NCI-H510A (cell line): ENCODE measurements around the gene PARP4.
"Not testable (repeated sequence)": the region's sequence is repeated elsewhere in the genome, so short reads cannot be mapped to it uniquely, and the experiment has no call there.

ENCODE experiments used
- DNase-seq: peaks from one replicate; lab custom pipeline; 2025; lab: John Stamatoyannopoulos, UW

PARP4 gene

DNA sequence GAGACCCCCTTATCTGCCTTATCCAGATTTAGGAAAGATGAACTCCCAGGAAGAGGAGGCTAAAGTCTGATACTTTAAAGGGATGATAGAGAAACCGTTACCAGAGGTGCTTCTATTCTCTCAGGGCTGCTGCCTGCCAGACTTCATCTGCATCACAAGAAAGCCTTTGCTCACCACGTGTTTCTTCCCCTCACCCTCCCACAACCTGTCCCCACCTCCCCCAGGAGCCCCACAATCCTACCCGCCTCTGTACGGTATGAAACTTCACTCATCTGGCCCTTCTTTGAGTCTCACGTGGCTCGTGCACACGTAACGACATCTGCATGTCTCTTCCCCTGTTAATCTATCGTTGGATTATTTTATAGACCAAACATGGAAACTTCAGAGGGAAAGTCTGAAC is 67.7 kb downstream of the PARP4 start:
- not testable (repeated sequence) for DNase-seq

DNA sequence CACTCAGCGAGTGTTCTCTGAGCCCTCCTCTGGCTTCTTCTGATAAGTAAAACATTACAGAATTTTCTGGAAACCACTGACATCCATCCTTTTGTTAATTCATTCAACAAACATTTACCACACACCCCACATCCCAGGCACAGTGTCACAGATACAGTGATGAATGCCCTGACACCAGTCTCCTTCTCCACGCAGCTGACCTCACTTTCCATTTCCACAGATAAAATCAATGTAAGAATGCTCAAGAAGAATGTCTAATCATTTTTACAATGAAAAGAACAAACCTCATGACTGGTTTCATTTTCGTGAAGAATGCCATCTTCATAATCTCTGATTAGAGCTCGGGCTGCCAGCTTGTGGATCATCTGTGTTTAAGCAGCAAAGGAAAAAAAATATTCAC is 69.2 kb downstream of the PARP4 start:
- DNase-seq, result no peak

DNA sequence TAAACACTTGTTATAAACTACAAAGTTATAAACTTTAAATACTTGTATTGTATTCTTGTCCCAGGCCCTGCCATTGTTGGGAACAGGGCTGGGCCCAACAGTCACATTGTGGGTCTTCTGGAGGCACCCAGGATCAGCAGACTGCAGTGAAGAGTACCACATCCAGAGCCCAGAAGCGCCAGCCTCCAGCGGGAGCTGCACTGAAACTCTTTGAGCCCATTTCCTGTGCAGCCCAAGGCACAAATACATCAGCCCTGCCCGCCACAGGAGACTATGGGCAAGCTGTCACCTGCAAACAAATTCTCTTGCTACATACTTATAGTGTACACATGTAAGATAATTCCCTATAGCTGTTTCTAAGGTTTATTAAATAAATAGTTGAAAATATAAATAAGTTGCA is 86.5 kb downstream of the PARP4 start:
- not testable (repeated sequence) for DNase-seq

DNA sequence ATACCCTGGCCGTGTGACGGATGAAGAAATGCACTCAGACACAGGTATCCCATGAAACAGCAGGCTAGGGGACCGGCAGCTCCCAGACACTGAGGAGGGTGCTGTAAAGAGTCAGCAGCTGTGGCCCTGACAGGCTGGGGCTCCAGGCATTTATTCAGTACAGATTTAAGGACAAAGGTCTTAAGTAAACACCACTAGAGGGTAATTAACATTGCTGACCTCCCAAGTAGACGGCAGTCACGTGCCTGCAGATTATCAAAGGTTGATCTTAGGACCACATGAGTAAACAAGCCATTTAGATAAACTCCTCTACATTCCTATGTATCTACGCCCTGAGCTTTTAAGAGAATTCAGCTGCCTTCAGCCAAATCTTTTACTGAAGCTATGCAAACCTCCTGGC is 92.9 kb downstream of the PARP4 start:
- DNase-seq, result not testable (repeated sequence)

DNA sequence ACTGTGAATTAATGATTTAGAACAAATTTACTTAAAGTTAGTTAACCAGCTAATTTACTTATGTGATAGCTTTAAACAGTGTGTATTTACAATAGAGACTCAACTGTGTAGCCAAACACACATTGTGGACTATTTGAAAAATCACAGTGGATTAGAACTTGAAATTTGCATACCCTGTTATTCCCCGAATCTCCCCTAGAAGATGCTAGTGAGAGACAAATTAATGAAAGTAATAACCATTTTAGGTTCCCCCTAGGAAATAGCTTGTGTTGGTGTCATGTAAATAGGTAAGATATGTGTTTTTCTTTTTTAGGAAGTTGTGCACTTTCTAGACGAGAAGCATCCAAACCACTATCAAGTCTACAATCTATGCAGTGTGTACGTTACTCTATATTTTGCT is 104.7 kb downstream of the PARP4 start:
- DNase-seq, result no peak

DNA sequence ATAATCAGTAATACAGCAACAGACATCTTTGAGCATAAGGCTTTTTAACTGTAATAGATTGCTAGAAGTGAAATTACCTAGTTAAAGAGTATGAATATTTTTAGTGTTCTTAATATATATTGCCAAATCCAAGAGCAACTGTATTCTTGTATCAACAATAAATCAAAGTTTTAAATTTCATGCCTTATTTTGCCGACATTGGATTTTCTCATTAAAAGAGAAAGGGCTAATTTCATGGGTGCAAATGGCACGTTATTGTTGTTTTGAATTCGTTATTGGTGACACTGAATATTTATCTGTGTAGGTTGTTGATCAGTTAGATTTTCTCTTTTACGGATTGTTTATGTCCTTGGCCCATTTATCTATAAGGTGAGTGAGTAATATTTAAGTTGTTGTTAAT is 106.1 kb downstream of the PARP4 start:
- no peak for DNase-seq

DNA sequence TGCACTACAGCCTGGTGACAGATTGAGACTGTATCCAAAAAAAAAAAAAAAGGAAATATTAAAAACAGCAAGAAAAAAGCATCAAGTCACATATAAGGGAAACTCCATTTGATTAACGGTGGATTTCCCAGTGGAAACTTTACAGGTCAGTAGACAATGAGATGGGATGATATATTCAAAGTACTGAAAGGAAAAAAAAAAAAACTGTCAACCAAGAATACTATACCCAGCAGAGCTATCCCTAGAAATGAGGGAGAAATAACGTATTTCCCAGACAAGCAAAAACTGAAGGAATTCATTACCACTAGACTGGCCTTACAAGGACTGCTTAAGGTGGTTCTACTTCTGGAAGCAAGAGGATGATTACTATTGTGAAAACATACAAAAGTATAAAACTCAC is 115.8 kb downstream of the PARP4 start:
- no peak for DNase-seq

DNA sequence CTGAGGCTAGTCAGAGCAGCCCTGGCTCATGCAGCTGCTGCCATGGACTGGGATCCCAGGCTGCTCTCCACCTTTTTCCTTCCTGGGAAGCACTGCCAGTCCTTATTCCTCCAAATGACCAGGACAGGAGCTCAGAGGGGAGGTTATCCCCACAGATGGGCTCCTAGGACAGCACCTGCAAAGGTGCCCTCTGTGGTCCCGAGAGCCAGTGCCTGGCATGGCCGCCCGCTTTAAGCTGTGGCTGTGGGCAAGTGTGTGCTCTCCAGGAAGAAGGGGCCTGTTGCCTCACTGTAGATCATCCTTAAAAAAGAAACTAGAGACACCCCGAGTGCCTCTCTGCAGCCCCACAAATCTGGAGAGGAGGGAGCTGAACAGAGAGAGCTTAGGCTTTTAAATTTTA is 119.6 kb downstream of the PARP4 start:
- no peak for DNase-seq

DNA sequence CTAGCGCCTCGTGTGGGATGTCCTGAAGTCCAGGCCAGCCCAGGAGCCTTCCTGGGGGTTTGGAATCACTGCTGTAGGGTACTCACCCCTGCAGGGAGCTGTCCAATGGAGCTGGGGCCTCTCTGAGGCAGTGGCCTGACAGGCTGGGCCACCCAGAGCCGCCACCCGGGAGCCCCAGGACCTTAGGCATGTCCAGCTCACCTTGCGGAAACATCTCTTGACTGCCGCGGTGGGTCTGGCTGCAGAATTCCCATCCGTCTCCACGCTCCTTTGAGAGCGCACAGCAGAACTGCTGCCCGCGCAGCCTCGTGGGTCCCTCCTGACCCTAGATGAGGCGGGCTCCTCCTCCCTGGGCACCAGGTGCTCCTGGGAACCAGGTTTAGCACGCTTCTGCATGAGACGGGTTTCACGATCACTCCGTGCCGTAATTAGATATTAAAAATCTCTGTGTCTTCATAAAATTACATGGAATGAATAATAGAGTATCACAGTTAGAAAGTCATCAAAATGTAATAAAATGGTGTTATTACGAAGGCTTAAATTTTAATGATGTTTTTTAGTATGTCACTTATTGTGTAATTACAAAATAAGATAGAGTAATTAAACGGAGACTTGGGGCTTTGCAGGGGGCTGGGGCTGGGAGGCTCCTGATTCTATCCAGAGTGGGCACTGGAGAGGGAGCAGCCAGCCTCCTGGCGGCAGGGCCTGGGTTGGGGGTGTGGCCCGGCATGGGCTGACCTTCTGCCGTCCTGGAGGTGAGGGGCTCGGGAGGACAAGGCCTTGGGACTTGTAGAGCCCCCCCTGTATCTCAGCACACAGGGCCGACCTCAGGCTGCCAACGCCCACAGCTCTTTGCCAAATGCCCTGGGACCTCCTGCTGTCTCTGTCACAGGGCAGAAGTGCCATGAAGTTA is 120.6 kb downstream of the PARP4 start:
- DNase-seq, result not testable (repeated sequence)

DNA sequence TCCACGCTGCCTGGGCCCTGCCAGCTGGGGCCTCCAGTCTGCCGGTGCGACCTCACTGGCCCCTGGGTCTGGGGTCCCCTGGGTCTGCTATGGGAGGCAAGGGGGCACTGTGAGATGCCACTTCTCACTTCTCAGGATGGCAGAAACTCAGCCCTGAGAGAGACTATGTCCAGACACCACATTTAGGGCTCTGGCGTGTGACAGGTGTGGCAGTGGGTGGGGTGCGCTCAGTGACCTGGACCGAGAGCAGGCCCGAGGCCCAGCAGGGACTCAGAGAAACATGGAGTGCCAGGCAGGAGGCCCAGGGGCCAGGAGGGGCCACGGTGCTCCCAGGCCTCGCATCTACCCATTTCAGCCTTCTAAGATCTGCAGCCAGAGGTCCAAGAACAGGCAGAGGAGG is 121.8 kb downstream of the PARP4 start:
- DNase-seq, result not testable (repeated sequence)

DNA sequence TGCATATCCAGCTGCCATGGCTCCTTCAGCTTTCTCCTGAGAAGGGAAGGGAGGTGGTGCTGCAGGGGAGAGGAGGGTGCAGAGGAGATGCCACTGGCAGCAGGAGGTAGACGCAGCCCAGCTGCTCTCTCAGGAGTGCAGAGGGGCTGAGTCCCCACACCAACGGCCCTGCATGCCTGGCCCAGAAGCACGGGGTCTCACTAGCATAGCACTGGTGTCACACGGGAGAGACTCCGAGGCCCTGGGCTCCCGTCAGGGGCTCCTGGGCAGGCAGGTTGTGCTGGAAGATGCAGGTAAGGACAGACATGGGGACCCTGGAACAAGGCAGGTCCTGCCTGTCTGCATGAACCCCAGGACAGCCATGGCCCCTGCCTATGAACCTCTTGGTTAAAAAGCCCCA is 123.1 kb downstream of the PARP4 start:
- no peak for DNase-seq

DNA sequence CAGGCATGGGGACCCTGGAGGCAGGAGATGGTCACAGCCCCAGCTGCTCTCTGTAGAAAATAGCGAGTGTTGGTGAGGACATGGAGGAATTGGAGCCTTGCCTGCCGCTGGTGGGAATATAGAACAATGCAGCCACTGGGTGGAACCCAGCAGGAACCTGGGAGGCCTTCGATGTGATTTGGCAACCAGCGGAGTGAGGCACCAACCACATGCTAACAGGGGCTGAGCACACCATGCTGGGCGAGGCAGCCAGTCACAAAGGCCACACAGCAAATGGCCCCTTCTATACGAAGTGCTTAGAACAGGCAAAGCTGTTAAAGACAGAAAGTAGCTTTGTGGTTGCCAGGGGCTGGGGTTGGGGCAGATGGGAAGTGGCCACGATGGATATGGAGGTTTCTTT is 123.8 kb downstream of the PARP4 start:
- DNase-seq, result not testable (repeated sequence)

DNA sequence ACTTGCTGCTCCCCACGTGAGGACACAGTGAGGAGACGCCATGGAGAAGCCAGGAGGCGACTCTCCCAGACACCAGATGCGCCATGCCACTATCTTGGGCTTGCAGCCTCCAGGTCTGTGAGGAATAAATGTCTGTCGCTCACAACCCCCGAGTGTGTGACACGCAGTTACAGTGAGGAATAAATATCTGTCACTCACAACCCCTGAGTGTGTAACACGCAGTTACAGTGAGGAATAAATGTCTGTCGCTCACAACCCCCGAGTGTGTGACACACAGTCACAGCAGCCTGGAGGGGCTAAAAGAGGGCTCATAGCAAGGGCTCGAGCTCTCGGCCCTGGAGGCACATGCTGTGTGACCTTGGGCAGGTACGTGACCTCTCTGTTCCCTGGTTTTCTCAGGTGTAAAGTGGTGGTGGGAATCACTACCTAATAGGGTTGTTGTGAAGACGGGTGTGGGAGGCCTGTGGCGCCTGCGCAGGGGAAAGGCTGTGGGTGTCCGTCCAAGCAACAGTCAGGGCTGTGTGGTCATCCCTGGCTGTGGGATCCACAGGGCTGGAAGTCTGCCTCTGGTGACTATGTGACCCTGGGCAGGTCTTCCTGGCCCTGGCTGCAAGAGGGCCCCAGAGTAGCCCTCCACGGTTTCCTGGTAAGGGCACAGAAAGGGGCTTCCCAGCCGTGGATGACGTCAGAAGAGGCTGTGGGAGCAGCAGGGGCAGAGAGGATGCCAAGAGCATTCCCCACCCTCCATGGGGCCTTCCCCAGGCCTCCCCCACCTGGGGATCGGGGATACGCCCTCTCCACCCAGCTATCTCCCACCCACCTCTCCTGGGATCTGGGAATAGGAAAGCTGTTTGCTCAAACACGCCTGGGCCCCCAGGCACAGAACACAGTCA is 125.5 kb downstream of the PARP4 start:
- no peak for DNase-seq

DNA sequence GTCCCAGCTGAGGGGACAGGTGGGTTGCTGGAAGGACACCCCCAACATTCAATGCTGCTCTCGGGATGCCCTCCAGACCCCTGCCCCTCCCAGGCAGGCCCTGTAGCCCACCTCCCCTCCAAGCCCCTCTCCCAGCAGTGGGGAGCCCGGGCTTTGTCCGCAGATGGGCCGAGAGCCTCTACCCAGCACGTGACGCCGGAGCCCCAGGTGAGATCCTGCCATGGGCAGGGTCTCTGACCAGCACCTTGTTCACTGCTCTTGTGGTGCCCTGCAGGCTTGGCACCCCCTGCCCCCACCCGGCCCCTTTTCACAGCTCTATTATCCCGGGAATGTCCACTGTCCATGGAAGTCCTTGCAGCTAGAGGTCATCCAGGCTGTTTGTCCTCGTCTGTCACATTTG is 126.7 kb downstream of the PARP4 start:
- no peak for DNase-seq

DNA sequence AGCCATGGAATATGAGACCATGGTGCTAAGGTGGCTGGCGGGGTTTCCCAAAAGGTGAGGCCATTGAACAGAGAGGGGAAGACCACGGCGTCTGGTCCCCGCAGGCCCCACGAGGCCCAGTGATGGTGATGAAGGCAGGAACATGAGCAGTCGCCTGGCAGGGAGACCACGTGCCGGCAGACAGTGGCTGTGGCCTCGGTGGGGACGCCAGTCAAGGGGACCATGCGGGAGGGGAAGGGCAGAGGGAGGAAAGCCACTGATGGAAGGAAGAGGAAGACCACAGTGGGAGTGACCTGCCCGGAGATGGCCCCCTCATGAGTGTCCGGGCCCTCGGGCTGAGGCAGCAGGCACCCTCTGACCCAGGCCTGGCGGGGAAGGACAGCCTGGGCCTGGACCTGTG is 127.6 kb downstream of the PARP4 start:
- DNase-seq, result not testable (repeated sequence)

DNA sequence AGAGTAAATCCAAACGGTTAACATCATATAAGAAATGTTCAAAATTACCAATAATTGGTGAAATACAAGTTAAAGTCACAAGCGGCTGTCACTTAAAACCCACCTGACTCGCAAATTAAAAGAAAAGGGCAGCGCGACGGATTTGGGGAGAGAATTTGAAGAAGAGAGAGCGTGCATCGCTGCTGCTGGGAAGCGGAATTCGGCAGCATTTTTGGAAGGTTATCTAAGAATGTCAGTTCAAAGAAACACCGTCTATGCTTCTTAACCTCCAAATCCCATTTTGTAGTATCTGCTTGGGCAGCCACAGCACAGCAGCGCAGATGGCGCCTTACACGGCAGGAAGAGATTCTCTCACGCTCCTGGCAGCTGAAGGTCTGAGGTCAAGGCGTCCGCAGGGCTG is 128.5 kb downstream of the PARP4 start:
- not testable (repeated sequence) for DNase-seq

DNA sequence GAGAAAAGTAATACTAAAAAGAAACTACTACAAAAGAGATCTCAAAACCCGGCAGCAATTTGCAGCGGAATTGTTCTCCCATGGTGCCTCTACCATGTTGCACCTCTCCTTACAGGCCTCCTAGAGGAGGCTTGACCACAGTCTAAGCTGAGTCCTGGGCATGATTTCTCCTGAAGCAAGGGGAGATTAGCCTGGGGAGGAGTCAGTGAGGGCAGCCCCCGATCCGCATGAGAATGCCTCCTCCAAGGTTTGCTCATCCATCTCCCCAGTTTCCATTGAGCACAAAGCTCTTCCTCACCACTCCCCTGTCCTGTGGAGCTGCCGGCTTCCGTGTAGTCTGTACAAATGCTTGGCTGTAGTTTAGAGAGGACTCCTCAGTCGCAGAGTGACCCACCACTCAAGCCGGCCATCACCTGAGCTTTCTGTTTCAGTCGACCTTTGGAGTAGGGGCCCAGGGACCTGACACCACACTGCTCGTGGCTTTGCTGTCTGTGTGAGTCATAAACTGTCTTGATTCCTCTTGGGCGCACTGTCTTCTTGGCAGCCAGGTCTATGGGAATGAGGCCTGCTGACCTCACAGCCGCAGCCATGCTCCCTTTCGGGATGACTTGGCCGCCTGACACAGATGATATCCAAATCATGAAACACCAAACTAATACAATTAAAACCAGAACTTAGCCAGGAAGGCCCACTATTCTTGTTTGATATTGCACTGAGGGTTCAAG is 130.9 kb downstream of the PARP4 start:
- DNase-seq, result no peak

DNA sequence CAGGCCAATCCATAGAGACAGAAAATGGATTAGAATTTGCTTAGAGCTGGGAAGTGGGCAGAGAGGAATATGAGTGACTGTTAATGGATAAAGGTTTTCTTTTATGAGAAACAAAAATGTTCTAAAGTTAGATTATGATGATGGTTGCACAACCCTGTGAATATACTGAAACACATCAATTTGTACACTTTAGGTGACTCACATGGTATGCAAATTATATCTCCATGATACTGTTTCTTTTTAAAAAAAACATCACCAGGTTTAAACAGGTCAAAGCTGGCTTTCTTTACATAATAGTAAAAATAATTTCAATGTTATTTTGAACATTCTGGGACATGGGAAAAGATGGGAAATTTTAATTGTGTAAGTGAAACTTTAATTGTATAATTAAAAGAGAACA is 131.7 kb downstream of the PARP4 start:
- DNase-seq, result not testable (repeated sequence)

DNA sequence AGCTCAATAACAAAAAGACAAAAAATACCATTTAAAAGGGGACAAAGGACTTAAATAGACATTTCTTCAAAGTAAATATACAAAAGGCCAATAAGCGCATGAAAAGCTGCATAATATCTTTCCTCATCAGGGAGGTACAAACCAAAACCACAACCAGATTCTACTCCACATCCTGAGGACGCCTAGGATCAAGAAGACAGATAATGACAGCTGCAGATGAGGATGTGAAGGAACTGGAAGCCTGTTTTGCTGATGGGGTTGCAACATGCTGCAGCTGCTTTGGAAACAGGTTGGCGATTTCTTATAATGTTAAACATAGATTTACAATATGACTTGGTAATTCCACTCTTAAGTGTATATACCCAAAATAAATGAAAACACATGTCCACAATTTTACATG is 132.4 kb downstream of the PARP4 start:
- not testable (repeated sequence) for DNase-seq

DNA sequence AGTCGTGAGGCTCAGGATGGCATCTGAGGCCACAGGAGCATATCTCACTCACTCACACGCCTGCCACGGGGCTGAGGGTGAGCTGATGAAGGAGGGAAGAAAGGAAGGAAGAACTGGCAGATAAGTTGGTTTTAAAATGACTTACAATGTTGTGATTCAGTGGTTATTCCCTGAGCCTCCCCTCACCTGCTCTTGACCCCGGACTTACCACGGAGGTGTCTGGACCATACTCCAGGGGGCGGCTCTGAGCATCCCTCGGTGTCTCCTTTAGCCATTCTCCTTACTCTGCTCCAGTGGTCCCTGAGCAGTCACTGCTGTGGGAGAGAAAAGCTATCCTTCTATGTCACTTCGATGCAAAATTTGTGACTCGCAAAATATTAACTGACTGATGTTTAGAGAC is 141.3 kb downstream of the PARP4 start:
- DNase-seq, result not testable (repeated sequence)
